GM12878 (cell line): Measurements from ENCODE around the gene NAA35. TPM values are rescaled to one million over a fixed set of nuclear protein-coding genes. Genes with fewer than 3 reads are reported as not detected.

Experiments used
- KAT2A ChIP-seq: conservative IDR thresholded peaks from 2 replicates; pipeline ENCODE4 v1.6.1; 2011; ENCODE audit warnings: low read depth, low read length; ENCODE audit not compliant: control insufficient read depth
- MTA3 ChIP-seq: IDR thresholded peaks from 2 replicates; pipeline ENCODE4 v1.6.1; 2012; ENCODE audit warnings: low read length, inconsistent platforms, borderline replicate concordance
- RB1 ChIP-seq: fragments of 450-650 bp; formaldehyde crosslinking; IDR thresholded peaks from 2 replicates; pipeline ENCODE4 v1.6.1; 2017; ENCODE audit warnings: mild to moderate bottlenecking, borderline replicate concordance
- TCF3 ChIP-seq: IDR thresholded peaks from 2 replicates; pipeline ENCODE4 v1.6.1; 2012; ENCODE audit warnings: low read depth, mild to moderate bottlenecking, low read length, borderline replicate concordance; ENCODE audit not compliant: insufficient read depth
- TCF7 ChIP-seq: IDR thresholded peaks from 2 replicates; pipeline ENCODE4 v1.6.1; 2014; ENCODE audit warnings: antibody characterized with exemption, borderline replicate concordance
- USF2 ChIP-seq: IDR thresholded peaks from 2 replicates; pipeline ENCODE4 v1.6.1; 2011; ENCODE audit warnings: low read depth, low read length, improper control_type of control experiment, borderline replicate concordance
- WRNIP1 ChIP-seq: IDR thresholded peaks from 2 replicates; pipeline ENCODE4 v1.6.1; 2011; ENCODE audit warnings: low read depth, low read length, improper control_type of control experiment, borderline replicate concordance
- ZBTB40 ChIP-seq: fragments of 450-650 bp; IDR thresholded peaks from 2 replicates; pipeline ENCODE4 v1.6.1; 2016; ENCODE audit warnings: mild to moderate bottlenecking, moderate library complexity, borderline replicate concordance
- polyA plus RNA-seq, 11 experiments: library from polyadenylated mRNA; depleted of rRNA in 4 of 11; unstranded in 6 of 11; stranded (reverse) in 5 of 11; fragments of >200 nt; fragmentation: Nextera tagmentation in 4 of 11; fragmentation: Illumina TruSeq in 1 of 11; extraction: Ambion mirVana in 4 of 11; extraction: Trizol in 1 of 11; gene quantifications; 1 replicate in 1 of 11; 2 replicates in 10 of 11; pipeline versions ENCODE4 v1.2.1 to v1.2.3, GENCODE V29; 2011 to 2016; ENCODE audit warnings: inconsistent platforms in 2 of 11, missing spikeins in 2 of 11, low read depth in 1 of 11
- total RNA-seq, 4 experiments: library from RNA; depleted of rRNA in 3 of 4; stranded (reverse); fragments of >200 nt in 3 of 4; fragmentation: Illumina TruSeq in 1 of 4; extraction: Trizol in 1 of 4; gene quantifications; 2 replicates each; pipeline versions ENCODE4 v1.2.1 to v1.2.3, GENCODE V29; 2013 to 2021

Gene NAA35
- total and polyA plus RNA-seq, 10 of the 15 experiments (the other 5 are each of a cell fraction or from before 2014, with no cell fraction given) = 15.5 to 38.0 (median 26.9) TPM

GRCh38 chr9:86057491-86057890 is 116.5 kb downstream of the NAA35 start (continued):
- TF ChIP-seq KAT2A = no peak
- no peak for TF ChIP-seq RB1
- TF ChIP-seq WRNIP1 = no peak
- no peak for TF ChIP-seq ZBTB40
- TF ChIP-seq TCF7 = no peak
- no peak for TF ChIP-seq USF2
- TF ChIP-seq MTA3 = no peak
- no peak for TF ChIP-seq TCF3
- TF ChIP-seq, all 136 proteins: peak for 0
